HepG2 (cell line): ENCODE results near the gene TBX6. TPM values are rescaled to one million over a fixed set of nuclear protein-coding genes. Genes with fewer than 3 reads are reported as not detected.

Experiments used
- ATAC-seq: fragments of 200-7000 bp; cut with Tn5 transposase; 3 replicates; pipeline ENCODE4 v1.9.1; 2020; ENCODE audit warnings: mild to moderate bottlenecking, moderate library complexity
- BruUV-seq: library from RNA; stranded (reverse); fragments of 400-500 nt; replicated peaks from 2 replicates; lab custom pipeline; 2021; lab: Mats Ljungman, UMichigan
- CTCF ChIA-PET: fragments of 300-600 bp; formaldehyde crosslinking; extraction: SDS; loops from one replicate; lab custom pipeline; 2021; ENCODE audit warnings: low total read pairs, inconsistent platforms, low intra/inter-chr PET ratio; lab: Yijun Ruan, JAX
- POLR2A ChIA-PET: fragments of 350-600 bp; sonication (Branson Sonifier 250); formaldehyde crosslinking; loops from one replicate; lab custom pipeline; 2020; ENCODE audit warnings: antibody characterized with exemption, inconsistent platforms; lab: Yijun Ruan, JAX
- DNase-seq: peaks from one replicate; pipeline ENCODE4 v3.0.0-alpha.2; 2015; ENCODE audit warnings: low spot score
- FAIRE-seq: peaks from 3 replicates; lab custom pipeline; 2011; peaks lifted over from hg19 to GRCh38; lab: Jason Lieb, UNC
- H2AFZ ChIP-seq: one replicate; pipeline ENCODE4 v1.6.1; 2011; ENCODE audit warnings: low read length, inconsistent platforms
- H3K27ac ChIP-seq: fragments of 300-600 bp; 3 replicates; pipeline ENCODE4 v1.8.0; 2011; ENCODE audit warnings: mixed run types, mild to moderate bottlenecking, mixed read lengths, low read length, inconsistent platforms; ENCODE audit not compliant: insufficient read depth; ENCODE audit errors: extremely low read length
- H3K27me3 ChIP-seq, 2 experiments: fragments of 200-600 bp in 1 of 2; 2 replicates in 1 of 2; 3 replicates in 1 of 2; pipeline versions ENCODE4 v1.6.0 to v1.8.0; 2011; ENCODE audit warnings: low read length in 2 of 2, mild to moderate bottlenecking in 2 of 2, moderate library complexity in 2 of 2, inconsistent platforms in 1 of 2; ENCODE audit not compliant: insufficient read depth in 2 of 2, control insufficient read depth in 1 of 2
- H3K36me3 ChIP-seq, 2 experiments: fragments of 200-600 bp in 1 of 2; replicated peaks in 1 of 2; 2 replicates in 1 of 2; 3 replicates in 1 of 2; pipeline versions ENCODE4 v1.5.1 to v1.8.0; 2011; ENCODE audit warnings: low read length in 2 of 2, inconsistent platforms in 1 of 2; ENCODE audit not compliant: insufficient read depth in 2 of 2, control insufficient read depth in 1 of 2
- H3K4me1 ChIP-seq: 2 replicates; pipeline ENCODE4 v1.5.1; 2012; ENCODE audit warnings: low read length, inconsistent platforms; ENCODE audit not compliant: insufficient read depth
- H3K4me2 ChIP-seq: 2 replicates; pipeline ENCODE4 v1.6.0; 2011; ENCODE audit warnings: low read depth, low read length, inconsistent platforms
- H3K4me3 ChIP-seq, 3 experiments: fragments of 200-600 bp in 1 of 3; sonication (generic), shearing (Covaris generic) in 1 of 3; replicated peaks in 1 of 3; 2 replicates each; pipeline ENCODE4 v1.5.1; 2011 to 2016; ENCODE audit warnings: low read length in 3 of 3, inconsistent platforms in 2 of 3, low read depth in 2 of 3, mild to moderate bottlenecking in 2 of 3, control low read depth in 1 of 3, mixed read lengths in 1 of 3; ENCODE audit not compliant: insufficient read depth in 1 of 3
- H3K79me2 ChIP-seq: one replicate; pipeline ENCODE4 v1.6.1; 2011; ENCODE audit warnings: low read length, inconsistent platforms; ENCODE audit not compliant: insufficient read depth
- H3K9ac ChIP-seq: 2 replicates; pipeline ENCODE4 v1.6.0; 2011; ENCODE audit warnings: mild to moderate bottlenecking, low read depth, low read length, inconsistent platforms; ENCODE audit not compliant: insufficient read depth
- H3K9me3 ChIP-seq: 2 replicates; pipeline ENCODE4 v1.5.1; 2012; ENCODE audit warnings: mild to moderate bottlenecking, low read length
- H4K20me1 ChIP-seq: 2 replicates; pipeline ENCODE4 v1.6.0; 2011; ENCODE audit warnings: inconsistent platforms, mild to moderate bottlenecking, low read length, moderate library complexity; ENCODE audit not compliant: insufficient read depth
- BCLAF1 ChIP-seq: fragments of 450-650 bp; IDR thresholded peaks from 2 replicates; pipeline ENCODE4 v1.6.1; 2017; ENCODE audit warnings: mild to moderate bottlenecking
- GMEB2 ChIP-seq: IDR thresholded peaks from 2 replicates; pipeline ENCODE4 v1.6.1; 2016; ENCODE audit warnings: missing biosample characterization, missing genetic modification reagents, low read depth
- KDM2A ChIP-seq: sonication (generic); formaldehyde crosslinking; IDR thresholded peaks from 2 replicates; pipeline ENCODE4 v1.4.0; 2020; ENCODE audit warnings: low read depth, missing genetic modification reagents, borderline replicate concordance
- NR2F6 ChIP-seq, 2 experiments: IDR thresholded peaks; 2 replicates each; pipeline ENCODE4 v1.6.1; 2016; ENCODE audit warnings: antibody characterized with exemption in 1 of 2, mild to moderate bottlenecking in 1 of 2
- POLR2AphosphoS5 ChIP-seq: IDR thresholded peaks from 2 replicates; pipeline ENCODE4 v1.6.1; 2012; ENCODE audit warnings: low read depth, low read length
- POLR2G ChIP-seq: fragments of 200-400 bp; formaldehyde crosslinking; IDR thresholded peaks from 2 replicates; pipeline ENCODE4 v1.6.1; 2018; ENCODE audit warnings: mild to moderate bottlenecking, low read depth, low read length, moderate library complexity
- PREB ChIP-seq: sonication (generic); formaldehyde crosslinking; IDR thresholded peaks from 2 replicates; pipeline ENCODE4 v1.4.0; 2020; ENCODE audit warnings: missing genetic modification reagents
- RBFOX2 ChIP-seq: fragments of 200-400 bp; formaldehyde crosslinking; IDR thresholded peaks from 2 replicates; pipeline ENCODE4 v1.6.1; 2017; ENCODE audit warnings: low read depth, mild to moderate bottlenecking, low read length
- STAG1 ChIP-seq: sonication (generic); formaldehyde crosslinking; IDR thresholded peaks from 2 replicates; pipeline ENCODE4 v1.4.0; 2020; ENCODE audit warnings: missing genetic modification reagents
- TARDBP ChIP-seq: sonication (generic); formaldehyde crosslinking; IDR thresholded peaks from 2 replicates; pipeline ENCODE4 v1.8.0; 2022; ENCODE audit warnings: mild to moderate bottlenecking, missing genetic modification reagents
- ZNF263 ChIP-seq: sonication (generic); formaldehyde crosslinking; IDR thresholded peaks from 2 replicates; pipeline ENCODE4 v1.4.0; 2020; ENCODE audit warnings: missing genetic modification reagents
- ZNF275 ChIP-seq: sonication (generic); formaldehyde crosslinking; IDR thresholded peaks from 2 replicates; pipeline ENCODE4 v1.8.0; 2022; ENCODE audit warnings: missing genetic modification reagents, mild to moderate bottlenecking, inconsistent platforms, borderline replicate concordance
- ZNF280B ChIP-seq: sonication (generic); formaldehyde crosslinking; IDR thresholded peaks from 2 replicates; pipeline ENCODE4 v1.5.0; 2020; ENCODE audit warnings: missing genetic modification reagents, mild to moderate bottlenecking, borderline replicate concordance
- ZNF33A ChIP-seq: sonication (generic); formaldehyde crosslinking; IDR thresholded peaks from 2 replicates; pipeline ENCODE4 v1.5.1; 2020; ENCODE audit warnings: missing genetic modification reagents, mild to moderate bottlenecking, moderate library complexity, borderline replicate concordance
- WGBS: methylation state at CpG from one replicate; pipeline ENCODE4 v1.1.6; 2017; ENCODE audit warnings: low lambda C conversion rate; 5-methylcytosine and 5-hydroxymethylcytosine counted together
- in situ Hi-C: cut with HindIII; loops from 2 replicates; pipeline ENCODE4 v1.10.0; 2017; ENCODE audit warnings: low pct_unique_long_range_greater_than_20kb; ENCODE audit not compliant: extremely low pct_ligation_motif_present
- intact Hi-C: fragments of 100-400 bp; cut with micrococcal nuclease; formaldehyde crosslinking; loops from one replicate; pipeline ENCODE4 v1.10.0; 2022; ENCODE audit not compliant: unreplicated experiment
- polyA plus RNA-seq, 8 experiments: library from polyadenylated mRNA; depleted of rRNA in 3 of 8; stranded (reverse) in 7 of 8; unstranded in 1 of 8; fragments of >200 nt; fragmentation: Illumina TruSeq in 4 of 8; extraction: Trizol in 4 of 8; gene quantifications; 2 replicates each; pipeline versions ENCODE4 v1.2.1 to v1.2.3, GENCODE V29; 2011 to 2016; ENCODE audit warnings: low read depth in 4 of 8, missing spikeins in 1 of 8, mixed read lengths in 1 of 8; ENCODE audit not compliant: insufficient read depth in 1 of 8
- total RNA-seq, 5 experiments: library from RNA; depleted of rRNA; stranded (reverse); fragments of >200 nt; fragmentation: Illumina TruSeq; extraction: Trizol; gene quantifications; 2 replicates each; pipeline ENCODE4 v1.2.3, GENCODE V29; 2016; ENCODE audit warnings: low read depth in 1 of 5

Gene TBX6
- total and polyA plus RNA-seq, 2 of the 13 experiments (the other 11 are each of a cell fraction or from before 2014, with no cell fraction given), result 0.24 to 0.42 TPM

- no peak for TF ChIP-seq ZNF280B (CRISPR knock-in tag)
- no peak for TF ChIP-seq ZNF275 (CRISPR knock-in tag)
- no peak for TF ChIP-seq NR2F6 (IDR thresholded peaks at IDR 0.05)
- no peak for TF ChIP-seq NR2F6 (CRISPR knock-in tag; IDR thresholded peaks at IDR 0.05)
- no peak for TF ChIP-seq TARDBP (CRISPR knock-in tag)
- TF ChIP-seq POLR2AphosphoS5, result 0 out of 2 replicates have a peak, but pooled peaks have one; percentile 15
- TF ChIP-seq KDM2A (CRISPR knock-in tag), result no peak
- no peak for TF ChIP-seq ZNF263 (CRISPR knock-in tag)
- TF ChIP-seq STAG1, result no peak
- no peak for TF ChIP-seq ZNF33A (CRISPR knock-in tag)
- TF ChIP-seq POLR2G, result peak; percentile 26; the same call in 1 of the 2 replicates
- 0 out of 2 replicates have a peak, but pooled peaks have one; percentile 11 for TF ChIP-seq RBFOX2
- no peak for TF ChIP-seq GMEB2
- no peak for TF ChIP-seq PREB (CRISPR knock-in tag)
- no peak for TF ChIP-seq BCLAF1
- Histone ChIP-seq H4K20me1 (no peaks in the 10 kb centered on the region), H3K27ac (no peak overlapping the region), H3K9me3 (no peaks in the 10 kb centered on the region), H3K27me3 (no peaks in the 10 kb centered on the region), H3K36me3 (peaks cover 24 to 42% of the 10 kb centered on the region in 2 experiments), H3K4me1 (peaks cover 47% of the 10 kb centered on the region), H3K9ac (no peak overlapping the region), H2AFZ (no peak overlapping the region), H3K4me2 (no peak overlapping the region), H3K79me2 (peaks cover 15% of the 10 kb centered on the region), H3K4me3 (no peak overlapping the region)
- intact Hi-C loops, result loop anchor here (10.0 kb wide), 1 partner anchor 570 kb away; the partner anchor contains the start of genes FBRS and PRR14
- ChIA-PET CTCF (no interaction called here), POLR2A (interaction anchor here (2.2 to 2.5 kb wide), 2 partner anchors 10 to 19 kb away, joined by 8 to 11 read pairs; partner anchors contain the start of genes ALDOA and PPP4C)
- in situ Hi-C loops, result loop anchor here (25.0 kb wide), 1 partner anchor 552 kb away; no protein-coding TSS in a partner anchor
- BruUV-seq, result no TSS peak
- no peak for DNase-seq
- FAIRE-seq, result no peak
- 90% methylated on average over 3 of the region's 3 CpGs for WGBS
- no peak for ATAC-seq
These were observed 6.5 kb downstream of the TBX6 start for GRCh38 chr16:30085247-30085646.
